Cerebellar nuclear complex (tissue), 1 donor: ENCODE data around the gene TUBGCP3.
"Not testable (repeated sequence)": the region's sequence is repeated elsewhere in the genome, so short reads cannot be mapped to it uniquely, and the experiment has no call there.

Source experiments
- DNase-seq, 2 experiments: peaks; one replicate each; lab custom pipeline; 2025; lab: John Stamatoyannopoulos, UW

The TUBGCP3 gene

GRCh38 chr13:112587764-112588489, at the start of gene TUBGCP3:
TUBGCP3 (minus strand) TSS chr13:112588153; CDS start chr13:112587980, 173 bp downstream.
- DNase-seq, result peak in 1 of 2 experiments; percentile 13

GRCh38 chr13:112637017-112637801, 49.3 kb upstream of the TUBGCP3 start:
- no peak for DNase-seq

- DNase-seq, result no peak
Measured at GRCh38 chr13:112636401-112636975, 48.5 kb upstream of the TUBGCP3 start.

GRCh38 chr13:112635323-112635722, 47.4 kb upstream of the TUBGCP3 start:
- no peak for DNase-seq

GRCh38 chr13:112634102-112634501, 46.1 kb upstream of the TUBGCP3 start:
- no peak for DNase-seq

GRCh38 chr13:112630226-112630625, 42.3 kb upstream of the TUBGCP3 start:
- not testable (repeated sequence) for DNase-seq

- DNase-seq, result no peak
Measured at GRCh38 chr13:112629161-112629560, 41.2 kb upstream of the TUBGCP3 start.

GRCh38 chr13:112627613-112628012, 39.7 kb upstream of the TUBGCP3 start:
- not testable (repeated sequence) for DNase-seq

- DNase-seq, result no peak
Measured at GRCh38 chr13:112627161-112627560, 39.2 kb upstream of the TUBGCP3 start.

- no peak for DNase-seq
Measured at GRCh38 chr13:112626761-112627160, 38.8 kb upstream of the TUBGCP3 start.

- no peak for DNase-seq
Measured at GRCh38 chr13:112626124-112626523, 38.2 kb upstream of the TUBGCP3 start.

GRCh38 chr13:112625698-112626097, 37.7 kb upstream of the TUBGCP3 start:
- DNase-seq, result no peak

GRCh38 chr13:112624602-112625430, 36.9 kb upstream of the TUBGCP3 start:
- no peak for DNase-seq

- DNase-seq, result no peak
Measured at GRCh38 chr13:112624040-112624439, 36.1 kb upstream of the TUBGCP3 start.

GRCh38 chr13:112623051-112623711, 35.2 kb upstream of the TUBGCP3 start:
- DNase-seq, result no peak

GRCh38 chr13:112622375-112622774, 34.4 kb upstream of the TUBGCP3 start:
- no peak for DNase-seq

- DNase-seq, result no peak
Measured at GRCh38 chr13:112619730-112620631, 32.0 kb upstream of the TUBGCP3 start.

GRCh38 chr13:112618501-112618900, 30.5 kb upstream of the TUBGCP3 start:
- DNase-seq, result no peak

- DNase-seq, result no peak
Measured at GRCh38 chr13:112617754-112618375, 29.9 kb upstream of the TUBGCP3 start.
